ENCODE results near the gene FOXO3.
"Not testable (repeated sequence)": the region's sequence is repeated elsewhere in the genome, so short reads cannot be mapped to it uniquely, and the experiment has no call there.

Gene FOXO3

DNA sequence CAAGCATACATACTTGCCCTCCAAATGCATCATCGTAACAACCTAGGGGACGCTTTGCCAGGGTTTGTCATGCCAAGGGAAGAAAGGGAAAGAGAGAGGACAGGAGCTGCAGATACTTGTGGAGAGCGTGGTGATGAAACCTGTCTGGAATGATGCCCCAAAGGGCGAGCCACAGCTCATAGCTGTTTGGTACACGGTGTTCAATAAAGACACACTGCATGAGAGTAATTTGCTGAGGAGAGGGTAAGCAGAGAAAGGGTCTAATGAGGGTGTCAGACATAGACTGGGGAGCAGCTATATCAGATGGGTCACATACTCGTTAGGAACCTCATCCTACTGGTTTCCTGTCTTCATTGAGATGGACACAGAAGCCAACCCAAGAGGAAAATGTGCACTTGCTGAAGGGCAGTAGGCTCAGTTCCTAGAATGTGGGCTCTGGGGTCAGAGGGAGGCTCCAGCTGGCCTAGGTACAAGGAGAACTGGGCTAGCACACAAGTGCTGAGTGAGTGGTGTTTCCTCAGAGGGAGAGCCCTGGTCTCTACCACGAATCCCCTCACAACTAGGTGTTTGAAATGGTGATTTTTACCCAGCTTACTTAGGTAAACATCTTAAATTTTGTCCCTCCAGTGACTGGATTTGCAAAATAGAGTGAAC lies 5.2 kb upstream of the FOXO3 start:
- no peak for DNase-seq (ENCODE audit: low read depth)

DNA sequence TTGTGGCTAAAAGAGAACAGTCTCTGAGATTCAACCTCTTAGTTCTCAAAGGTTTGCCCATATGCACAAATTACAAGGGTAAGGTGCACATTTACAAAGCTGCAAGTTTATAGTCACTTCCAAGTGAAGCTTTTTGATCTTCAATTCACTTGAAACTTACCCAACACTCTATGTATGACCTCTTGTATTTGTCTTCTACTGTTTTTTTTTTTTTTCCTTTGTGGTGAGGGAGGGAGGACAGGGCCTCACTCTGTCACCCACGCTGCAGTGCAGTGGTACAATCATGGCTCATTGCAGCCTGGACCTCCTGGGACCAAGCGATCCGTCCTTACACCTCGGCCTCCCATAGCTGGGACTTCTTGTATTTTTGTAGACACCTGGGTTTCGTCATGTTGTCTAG lies 4.5 kb upstream of the FOXO3 start:
- no peak for DNase-seq (ENCODE audit: low read depth)

DNA sequence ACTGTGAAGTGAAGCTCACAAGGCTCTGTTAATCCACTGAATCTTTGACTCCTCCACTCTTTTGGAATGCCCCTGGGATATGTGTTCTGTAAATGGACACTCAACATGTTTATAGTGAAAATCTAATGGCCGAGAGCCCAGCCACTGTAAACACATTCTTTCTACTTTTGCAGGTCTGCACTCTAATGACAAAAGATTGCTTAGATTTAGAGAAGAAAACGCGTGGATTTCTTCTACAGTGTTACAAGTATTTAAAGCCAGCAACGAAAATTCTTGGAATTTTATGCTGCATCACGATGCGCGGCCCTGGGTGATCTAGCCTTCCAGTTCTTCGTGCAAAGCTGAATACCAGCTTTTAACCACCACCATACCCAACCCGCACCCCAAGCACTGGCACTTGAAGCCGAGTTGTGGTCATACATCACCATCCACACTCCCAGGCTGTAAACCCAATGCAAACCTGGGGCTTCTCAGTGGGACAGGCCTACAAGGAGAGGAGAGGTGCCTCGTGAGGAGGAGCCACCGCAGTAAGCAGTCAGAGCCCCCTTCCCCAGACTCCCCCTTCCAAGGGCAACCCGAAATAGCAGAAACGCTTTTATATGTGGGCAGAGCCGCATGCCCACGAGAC lies 3.7 kb upstream of the FOXO3 start:
- DNase-seq (ENCODE audit: low read depth): no peak

DNA sequence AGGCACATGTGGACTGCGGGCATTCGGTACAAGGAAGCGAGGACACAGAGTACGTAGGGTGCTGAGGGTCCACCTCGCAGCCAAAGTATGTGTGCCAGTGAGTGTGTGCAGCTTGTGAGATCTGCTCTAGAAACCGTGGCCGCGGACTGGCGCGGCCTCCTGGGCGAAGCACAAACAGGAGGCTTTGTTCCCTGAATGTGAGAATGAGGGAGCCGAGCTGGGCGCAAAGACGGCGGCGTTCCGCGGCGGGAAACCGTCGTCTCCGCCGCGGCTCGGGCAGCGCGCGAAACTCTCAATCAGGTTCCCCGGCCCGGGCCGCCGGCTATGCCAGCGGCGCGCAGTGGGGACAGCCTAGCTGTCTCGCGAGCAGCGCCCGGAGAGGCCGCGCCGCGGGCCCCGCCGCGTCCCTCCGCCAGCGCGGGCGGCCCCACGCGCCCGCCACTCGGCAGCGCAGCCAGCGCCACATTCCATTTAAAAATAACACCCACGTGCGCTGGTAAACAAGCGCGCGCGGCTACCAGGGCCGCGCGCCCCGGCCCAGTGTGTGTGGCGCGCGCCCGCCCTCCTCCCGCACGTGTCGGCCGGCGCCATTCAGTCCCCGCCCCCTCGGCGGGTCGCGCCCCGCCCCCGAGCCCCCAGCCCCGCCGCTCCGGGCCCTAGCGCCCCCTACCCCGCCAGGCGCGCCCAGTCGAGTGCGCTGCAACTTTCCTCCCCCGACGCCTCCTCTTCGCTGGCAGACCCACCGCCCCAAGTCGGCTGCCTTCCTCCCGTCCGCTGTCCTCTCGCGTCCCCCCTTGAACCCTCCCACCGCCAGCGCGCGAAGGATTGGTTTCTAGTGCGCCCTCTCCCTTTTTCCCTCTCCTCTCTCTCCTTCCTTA lies 3.0 kb upstream of the FOXO3 start:
- no peak for DNase-seq (ENCODE audit: low read depth)

DNA sequence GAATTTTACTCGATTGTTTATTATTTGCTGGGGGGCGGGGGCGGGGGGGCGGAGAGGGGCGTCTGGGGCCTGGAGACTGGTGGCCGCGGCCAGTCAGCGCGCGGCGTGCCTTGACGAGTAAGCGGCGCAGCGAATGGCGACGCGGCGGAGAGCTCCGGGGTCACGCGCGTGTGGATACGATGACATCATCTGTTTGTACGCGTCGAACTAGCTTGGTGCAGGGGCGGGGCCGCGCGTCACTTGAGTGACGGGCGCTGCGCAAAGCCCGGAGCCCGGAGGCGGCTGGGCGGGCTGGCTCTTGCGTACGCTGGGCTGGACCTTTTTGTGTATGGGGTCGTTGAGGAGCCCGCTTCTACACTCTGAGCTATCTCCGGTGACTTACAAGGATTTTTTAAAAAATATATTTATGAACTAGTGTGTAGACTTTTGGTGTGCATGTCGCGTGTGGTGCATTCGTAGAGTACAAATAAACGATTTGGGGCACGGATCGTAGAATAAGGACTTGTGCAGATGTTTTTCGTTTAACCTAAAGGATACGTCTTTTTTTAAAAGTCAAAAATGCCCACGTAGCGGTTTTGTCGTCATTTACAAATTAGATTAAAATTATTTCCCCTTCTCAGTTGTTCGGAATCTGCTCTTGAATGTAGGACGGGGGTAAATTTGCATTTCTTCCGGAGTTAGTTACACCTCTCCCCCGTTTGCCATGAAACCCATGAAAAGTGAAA lies 2.2 kb upstream of the FOXO3 start:
- DNase-seq (ENCODE audit: low read depth): peak; percentile 98

DNA sequence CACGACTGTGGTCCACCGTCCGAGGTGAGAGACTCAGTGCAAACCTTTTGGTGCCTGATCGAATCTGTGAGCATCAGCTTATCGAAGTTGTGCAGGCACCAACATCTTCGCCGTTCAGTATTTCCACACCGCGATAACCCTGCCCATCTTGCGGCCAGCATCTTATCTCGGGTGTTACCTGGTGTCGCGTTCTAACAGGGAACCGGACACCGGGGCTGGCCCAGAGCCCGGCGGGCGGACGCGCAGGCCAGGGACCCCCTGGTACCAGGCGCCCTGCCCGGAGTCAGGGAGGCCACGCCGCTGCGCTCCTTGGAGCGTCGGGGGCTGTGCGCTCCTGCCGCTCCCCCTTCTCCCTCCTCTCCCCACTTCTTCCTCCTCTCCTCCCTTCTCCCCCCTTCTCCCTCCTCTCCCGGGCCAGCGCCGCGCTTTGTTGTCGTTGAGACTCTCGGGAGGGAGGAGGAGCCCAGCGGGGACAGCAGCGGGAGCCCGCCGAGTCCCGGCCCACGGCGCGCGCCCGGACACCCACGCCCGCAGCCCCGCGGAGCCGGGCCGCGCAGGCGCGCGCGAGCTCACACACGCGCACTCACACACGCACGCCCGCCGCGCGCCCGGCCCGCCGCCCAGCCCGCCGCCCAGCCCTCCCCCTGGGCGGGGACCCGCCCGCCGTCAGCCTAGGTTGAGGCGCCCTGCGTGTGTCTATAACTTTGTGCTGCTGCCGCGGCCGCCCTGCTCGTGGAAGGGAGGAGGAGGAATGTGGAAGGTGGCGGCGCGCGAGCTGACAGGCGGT lies 1.4 kb upstream of the FOXO3 start:
- peak; percentile 76 for DNase-seq (ENCODE audit: low read depth)

DNA sequence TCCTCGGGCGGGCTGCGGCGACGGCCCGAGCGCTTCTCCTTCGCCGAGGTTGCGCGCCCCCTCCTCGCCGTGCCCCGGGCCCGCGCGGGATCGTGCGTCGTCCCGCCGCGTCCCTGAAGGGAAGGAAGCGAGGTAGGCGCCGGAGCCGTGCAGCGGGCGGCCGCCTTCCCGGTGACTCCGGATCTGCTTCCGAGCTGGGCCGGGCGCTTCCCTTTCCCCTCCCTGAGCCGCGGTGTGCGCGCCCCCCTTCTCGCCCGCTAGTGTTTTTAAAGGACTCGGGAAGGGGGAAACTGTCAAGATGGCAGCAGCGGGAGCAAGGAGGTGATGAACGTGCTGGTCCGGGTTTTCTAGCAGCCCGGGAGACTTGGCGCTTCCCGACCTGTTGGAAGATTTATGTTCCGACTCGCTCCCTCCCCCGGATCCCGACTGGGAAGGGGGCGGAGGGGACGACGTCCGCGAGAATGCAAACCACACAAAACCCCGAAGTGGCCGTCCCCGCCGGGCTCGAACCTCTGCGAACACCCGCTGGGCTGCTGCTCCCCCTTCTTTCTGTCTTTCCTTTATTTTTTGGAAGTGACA lies 744 bp upstream of the FOXO3 start:
- DNase-seq (ENCODE audit: low read depth): no peak

DNA sequence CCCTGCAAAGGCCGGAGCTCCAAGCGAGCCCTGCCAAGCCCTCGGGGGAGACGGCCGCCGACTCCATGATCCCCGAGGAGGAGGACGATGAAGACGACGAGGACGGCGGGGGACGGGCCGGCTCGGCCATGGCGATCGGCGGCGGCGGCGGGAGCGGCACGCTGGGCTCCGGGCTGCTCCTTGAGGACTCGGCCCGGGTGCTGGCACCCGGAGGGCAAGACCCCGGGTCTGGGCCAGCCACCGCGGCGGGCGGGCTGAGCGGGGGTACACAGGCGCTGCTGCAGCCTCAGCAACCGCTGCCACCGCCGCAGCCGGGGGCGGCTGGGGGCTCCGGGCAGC lies 561 bp downstream of the FOXO3 start:
- DNase-seq (ENCODE audit: low read depth): not testable (repeated sequence)

DNA sequence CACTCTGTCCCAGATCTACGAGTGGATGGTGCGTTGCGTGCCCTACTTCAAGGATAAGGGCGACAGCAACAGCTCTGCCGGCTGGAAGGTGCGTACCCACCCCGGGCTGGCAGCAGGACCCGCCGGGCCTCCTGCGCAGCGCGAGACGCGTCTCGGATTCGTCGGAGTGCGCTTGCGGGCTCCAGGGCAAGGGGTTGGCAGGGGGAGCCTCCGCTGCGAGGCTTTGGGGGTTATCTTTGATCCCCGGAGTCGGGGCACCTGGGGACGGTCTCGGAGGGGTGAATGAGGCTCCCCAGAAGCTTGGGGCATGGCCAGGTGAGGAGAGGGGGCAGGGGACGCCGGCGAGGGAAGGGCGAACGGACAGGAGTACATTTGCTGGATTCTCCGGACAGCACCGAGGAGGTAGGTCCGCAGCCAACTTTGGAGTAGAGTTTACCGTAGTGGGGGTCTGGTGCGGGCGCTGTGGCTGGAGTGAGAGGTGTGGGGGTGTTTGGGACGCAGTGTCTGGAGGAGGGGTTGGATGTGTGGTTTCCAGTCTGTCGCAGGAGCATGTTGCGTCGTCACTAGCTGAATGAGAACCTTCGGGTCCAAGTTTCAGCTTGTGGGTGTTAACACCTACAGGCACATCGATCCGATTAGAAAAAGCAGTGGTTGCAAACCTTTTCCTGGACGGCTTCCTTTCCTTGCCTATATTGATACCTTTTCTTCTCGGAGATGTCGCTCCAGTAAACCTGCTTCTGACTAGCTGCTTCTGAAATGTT lies 1.2 kb downstream of the FOXO3 start:
- no peak for DNase-seq (ENCODE audit: low read depth)

DNA sequence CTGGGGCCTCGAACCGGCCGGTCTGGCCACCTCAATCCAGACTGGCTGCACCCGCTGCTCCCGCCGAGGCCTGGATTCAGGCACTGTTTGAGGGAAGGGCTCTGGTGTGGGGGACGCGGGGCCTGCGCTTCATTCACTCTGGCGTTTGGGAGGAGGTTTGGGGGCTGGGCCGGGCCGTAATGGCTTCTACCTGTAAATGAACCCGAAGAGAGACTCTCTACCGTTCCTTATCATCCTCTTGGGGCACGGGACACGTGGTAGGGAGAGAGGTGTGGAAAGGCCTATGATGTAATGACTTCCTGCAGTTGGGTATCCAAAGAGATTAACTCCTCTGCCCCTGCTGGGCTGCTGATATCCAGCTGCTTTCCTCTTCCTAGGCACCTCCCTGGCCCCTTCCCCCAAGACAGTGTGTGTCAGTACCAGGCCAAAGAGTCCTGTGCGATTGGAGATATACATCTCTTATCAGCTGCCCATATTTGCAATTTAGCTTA lies 1.8 kb downstream of the FOXO3 start:
- DNase-seq (ENCODE audit: low read depth): no peak

DNA sequence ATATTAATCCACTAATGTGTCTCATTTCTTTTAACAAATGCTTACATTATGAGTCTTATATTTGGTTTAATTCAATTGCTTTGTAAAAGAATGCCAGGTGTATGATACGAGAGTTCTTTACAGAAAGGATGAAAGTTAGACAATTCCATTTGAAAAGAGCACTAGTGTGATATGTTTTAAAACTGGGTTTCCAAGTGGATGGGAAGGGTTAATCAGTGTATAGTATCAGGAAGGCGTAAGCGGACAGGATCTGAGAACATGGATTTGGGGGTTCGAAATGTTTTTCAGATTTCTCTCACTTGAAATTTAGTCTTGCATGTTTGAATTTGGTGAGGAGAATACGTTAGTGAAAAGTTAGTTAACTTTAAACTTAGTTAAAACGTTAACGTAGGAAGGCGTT lies 2.6 kb downstream of the FOXO3 start:
- no peak for DNase-seq (ENCODE audit: low read depth)

DNA sequence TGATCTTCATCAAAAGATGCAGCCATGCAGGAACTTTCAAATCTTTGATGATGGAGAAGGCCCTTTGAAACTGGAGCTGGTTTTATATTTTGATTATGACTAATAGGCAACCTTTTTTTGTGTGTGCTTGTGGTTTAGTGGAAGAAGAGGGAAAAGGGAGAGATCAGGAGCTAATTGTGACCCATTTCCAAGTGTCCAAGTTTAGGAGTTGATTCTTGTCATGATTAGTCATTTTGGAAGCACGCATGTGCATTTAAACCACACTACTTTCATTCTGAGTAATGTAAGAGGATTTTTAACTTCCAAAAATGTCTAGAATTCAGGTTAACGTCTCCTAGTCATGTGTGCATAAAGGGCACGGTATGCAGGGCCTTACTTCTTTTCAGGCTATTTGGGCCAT lies 3.5 kb downstream of the FOXO3 start:
- DNase-seq (ENCODE audit: low read depth): peak; percentile 91

DNA sequence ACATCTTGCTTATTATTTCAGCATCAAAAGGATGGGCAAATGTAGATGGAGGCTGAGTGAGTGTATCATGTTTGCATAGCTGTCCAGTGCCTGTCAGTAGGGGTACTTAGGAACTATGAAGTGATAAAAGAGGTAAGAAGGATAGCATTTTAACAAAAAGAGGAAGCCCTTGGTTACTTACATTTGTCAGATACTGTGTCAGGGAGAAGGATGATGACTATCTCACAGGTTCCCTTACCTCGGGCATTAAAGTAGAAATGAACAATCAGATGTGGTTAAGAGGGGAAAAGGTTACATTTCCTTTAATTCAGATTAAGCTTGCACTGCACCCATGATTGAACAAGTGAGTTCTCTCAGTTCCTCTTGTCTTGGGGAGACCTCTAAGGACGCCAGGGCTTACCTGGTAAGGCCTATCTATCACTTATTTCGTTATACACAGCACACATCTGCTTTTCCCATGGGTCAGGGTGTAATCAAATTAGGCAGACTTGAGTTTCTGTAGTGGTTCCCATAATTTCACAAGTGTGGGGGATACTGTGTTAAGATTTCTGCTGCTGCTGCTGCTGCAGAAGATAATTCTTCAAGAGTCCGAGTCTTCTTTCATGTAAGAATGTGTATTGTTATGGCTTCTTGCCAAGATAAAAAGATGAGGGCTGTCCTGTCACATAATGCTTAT lies 4.5 kb downstream of the FOXO3 start:
- DNase-seq (ENCODE audit: low read depth): no peak

DNA sequence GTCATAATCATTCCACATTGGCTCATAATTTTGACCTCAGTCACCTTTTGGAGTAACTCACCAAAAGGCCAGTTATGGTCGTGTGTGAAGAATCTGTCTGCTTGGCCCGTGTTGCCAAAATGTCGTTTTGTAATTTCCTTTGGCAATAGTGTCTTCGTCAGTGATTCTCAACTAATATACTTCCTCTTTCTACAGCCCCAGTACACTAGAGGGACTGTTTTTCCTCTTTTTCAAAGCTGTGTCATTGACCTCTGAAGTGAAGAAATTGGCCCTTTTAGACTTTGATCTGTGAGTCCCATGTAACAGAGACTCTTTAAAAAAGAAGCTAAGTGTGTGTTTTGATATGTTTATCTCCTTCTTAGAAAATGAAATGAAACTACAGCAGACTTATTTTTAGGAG lies 5.2 kb downstream of the FOXO3 start:
- peak; percentile 93 for DNase-seq (ENCODE audit: low read depth)

DNA sequence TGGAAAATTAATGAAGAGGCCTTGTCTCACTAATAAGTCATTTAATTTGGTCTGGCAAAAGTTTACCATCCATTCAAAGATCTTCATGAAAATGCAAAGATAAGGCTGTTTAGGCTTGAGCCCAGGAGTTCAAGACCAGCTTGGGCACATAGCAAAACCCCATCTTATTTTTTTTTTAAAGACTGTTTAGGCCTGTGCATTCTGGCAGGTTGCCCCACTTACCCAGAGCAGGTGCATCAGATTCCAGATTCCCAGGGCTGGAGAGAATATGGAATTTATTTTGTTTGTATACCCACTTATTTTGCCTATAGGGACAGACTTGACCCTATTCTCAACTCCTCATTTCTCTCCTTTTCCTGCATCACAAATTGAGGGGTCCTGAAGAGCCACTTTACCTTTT lies 5.7 kb downstream of the FOXO3 start:
- DNase-seq (ENCODE audit: low read depth): no peak

DNA sequence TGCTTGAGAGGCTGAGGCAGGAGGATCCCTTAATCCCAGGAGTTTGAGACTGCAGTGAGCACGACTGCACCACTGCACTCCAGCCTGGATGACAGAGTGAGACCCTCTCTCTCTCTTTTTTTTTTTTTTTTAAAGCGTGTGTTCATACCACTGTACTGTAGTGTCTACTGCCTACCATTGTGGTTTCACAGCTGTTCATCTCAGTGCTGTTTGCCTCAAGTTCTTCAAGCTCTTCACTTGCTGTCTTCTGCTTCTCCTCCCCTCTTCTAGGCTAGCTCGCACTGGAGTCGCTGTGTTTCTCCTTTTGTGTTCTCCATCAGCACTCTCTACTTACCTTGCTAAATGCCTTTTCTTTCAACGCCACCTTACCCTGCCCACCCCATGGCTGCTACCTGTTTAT lies 7.4 kb downstream of the FOXO3 start:
- no peak for DNase-seq (ENCODE audit: low read depth)

DNA sequence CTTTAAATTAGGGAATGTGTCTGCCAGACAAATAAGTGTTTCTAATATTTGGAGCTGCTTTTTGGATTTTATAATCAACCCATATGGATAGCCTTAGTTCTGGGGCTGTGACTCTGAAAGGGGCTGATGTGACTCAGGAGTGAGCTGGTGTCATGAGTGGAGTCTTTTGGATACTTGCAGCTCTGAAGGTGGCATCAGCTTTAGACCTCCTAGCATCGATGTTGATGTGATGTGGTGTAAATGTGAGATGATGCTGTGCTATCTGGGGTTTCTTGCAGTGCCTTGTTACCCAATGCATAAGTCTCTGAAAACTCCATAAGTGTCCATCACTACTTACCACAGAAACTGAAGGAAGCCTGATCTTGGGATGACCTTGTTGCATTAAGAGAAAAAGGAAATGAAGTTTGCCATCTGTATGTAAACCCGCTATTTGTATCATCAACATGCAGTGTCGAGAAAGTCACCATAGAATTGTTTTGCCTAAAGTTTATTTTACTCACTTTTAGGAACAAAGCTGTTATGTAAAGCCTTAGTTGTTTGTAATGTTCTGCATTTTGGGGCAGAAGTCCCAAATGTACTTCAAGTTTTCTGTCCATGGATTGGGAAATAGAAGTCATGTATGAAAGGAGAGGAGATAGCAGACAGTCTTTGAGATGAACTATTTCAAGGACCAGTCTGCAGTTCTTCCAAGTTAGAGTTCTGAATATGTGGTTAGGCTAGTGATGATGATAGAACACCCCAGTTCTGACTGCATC lies 8.0 kb downstream of the FOXO3 start:
- no peak for DNase-seq (ENCODE audit: low read depth)

DNA sequence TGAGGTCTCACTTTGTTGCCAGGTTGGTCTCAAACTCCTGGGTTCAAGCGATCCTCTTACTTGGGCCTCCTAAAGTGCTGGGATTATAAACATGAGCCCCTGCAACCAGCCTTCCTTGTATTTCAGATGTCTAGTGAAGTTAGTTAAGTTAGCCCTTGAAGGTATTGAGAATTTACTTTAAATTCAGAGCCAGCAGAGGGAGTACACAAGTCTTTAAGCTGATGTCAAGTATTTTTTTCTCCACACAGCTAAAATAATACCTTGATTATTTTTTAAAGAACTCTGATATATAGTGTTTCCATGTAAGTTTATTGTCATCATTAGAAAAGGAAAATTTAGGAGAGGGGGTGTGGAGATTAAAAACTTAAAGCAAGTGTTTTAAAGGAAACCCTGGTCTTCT lies 9.8 kb downstream of the FOXO3 start:
- no peak for DNase-seq (ENCODE audit: low read depth)

DNA sequence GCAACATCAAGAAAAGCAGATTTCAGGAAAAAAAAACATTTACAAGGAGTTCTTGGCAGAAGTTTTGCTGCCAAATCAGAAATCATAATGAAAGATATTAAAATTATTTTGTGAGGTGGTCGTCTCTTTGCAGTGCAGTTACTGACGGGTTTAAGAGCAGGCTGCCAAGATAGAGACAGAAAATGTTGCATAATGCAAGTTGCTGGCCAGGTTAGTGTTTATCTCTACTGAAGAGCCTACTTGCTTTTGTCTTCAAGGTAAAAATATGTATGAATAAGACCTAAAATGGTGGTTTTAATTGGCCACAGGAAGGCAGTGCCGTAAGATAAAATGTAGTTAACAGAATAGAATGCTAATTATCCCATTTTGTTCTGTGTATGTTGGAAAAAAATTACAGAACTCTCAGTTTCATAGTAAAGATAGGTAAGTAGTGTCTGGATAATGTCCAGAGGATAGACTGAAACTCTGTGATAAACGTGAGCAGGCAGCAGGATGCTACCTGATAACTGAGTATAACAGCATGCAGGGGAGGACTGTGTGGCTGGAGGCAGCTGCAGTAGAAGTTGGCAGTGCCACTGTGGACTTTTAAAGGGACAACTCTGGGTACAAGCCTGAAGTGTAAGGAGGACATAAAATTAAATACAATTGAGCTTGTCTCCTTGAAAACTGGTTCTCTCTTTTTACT lies 13.9 kb downstream of the FOXO3 start:
- DNase-seq (ENCODE audit: low read depth): no peak
